Measurements from ENCODE around the gene TBCK.
"Not testable (repeated sequence)": the region's sequence is repeated elsewhere in the genome, so short reads cannot be mapped to it uniquely, and the experiment has no call there.

The TBCK gene

GRCh38 chr4:106172861-106173260 is 143.1 kb downstream of the TBCK start:
- in situ Hi-C loops (cut with HindIII; ENCODE audit: low pct_ligation_motif_present, low pct_unique_long_range_greater_than_20kb, low sequenced_read_pairs) = no loop called here
- DNase-seq = no peak

- DNase-seq = no peak
- in situ Hi-C loops (cut with HindIII; ENCODE audit: low pct_ligation_motif_present, low pct_unique_long_range_greater_than_20kb, low sequenced_read_pairs) = no loop called here
Measured at GRCh38 chr4:106165351-106166010, 150.5 kb downstream of the TBCK start.

DNA sequence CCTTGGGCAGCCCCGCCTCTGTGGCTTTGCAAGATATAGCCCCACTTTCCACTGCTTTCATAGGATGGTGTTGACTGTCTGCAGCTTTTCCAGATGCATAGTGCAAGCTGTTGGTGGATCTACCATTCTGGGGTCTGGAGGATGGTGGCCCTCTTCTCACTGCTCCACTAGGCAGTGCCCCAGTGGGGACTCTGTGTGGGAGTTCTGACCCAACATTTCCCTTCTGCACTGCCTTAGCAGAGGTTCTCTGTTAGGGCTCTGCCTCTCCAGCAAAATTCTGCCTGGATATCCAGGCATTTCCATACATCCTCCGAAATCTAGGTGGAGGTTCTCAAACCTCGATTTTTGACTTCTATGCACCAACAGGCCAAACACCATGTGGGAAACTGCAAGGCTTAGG is 153.7 kb downstream of the TBCK start:
- no peak for DNase-seq
- in situ Hi-C loops (cut with HindIII; ENCODE audit: low pct_ligation_motif_present, low pct_unique_long_range_greater_than_20kb, low sequenced_read_pairs) = no loop called here

DNA sequence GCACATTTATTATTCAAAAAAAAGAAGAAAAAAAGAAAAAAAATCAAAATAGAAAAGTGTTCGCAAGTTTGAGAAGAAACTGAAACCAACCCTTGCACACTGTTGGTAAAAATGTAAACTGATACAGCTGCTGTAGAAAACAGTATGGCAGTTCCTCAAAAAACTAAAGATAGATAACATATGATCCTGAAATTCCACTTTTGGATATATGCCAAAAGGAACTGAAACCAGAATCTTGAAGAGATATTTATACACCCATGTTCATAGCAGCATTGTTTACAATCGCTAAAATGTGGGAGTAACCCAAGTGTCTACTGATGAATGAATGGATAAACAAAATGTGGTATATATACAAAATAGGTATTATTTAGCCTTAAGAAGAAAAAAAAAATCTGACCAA is 155.4 kb downstream of the TBCK start:
- in situ Hi-C loops (cut with HindIII; ENCODE audit: low pct_ligation_motif_present, low pct_unique_long_range_greater_than_20kb, low sequenced_read_pairs) = no loop called here
- no peak for DNase-seq

DNA sequence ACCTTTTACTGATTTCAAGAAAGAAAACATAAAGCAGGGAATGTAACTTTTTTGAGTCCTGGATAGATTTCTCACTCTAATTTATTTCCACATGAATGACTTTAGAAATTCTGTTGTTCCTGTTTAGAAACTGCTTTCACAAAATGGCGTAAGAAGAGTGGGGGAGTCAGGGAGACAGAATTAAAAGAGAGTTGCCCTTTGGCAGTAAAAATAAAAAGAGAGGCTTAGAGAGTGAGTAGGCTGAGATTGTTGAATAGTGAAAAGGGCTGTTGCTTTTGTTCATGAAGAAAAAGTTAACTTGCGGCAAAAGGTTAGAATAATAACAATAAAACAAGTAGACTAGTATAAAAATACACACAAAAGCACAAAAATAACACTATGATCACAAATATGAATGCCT is 166.1 kb downstream of the TBCK start:
- DNase-seq = no peak
- in situ Hi-C loops (cut with HindIII; ENCODE audit: low pct_ligation_motif_present, low pct_unique_long_range_greater_than_20kb, low sequenced_read_pairs) = no loop called here

DNA sequence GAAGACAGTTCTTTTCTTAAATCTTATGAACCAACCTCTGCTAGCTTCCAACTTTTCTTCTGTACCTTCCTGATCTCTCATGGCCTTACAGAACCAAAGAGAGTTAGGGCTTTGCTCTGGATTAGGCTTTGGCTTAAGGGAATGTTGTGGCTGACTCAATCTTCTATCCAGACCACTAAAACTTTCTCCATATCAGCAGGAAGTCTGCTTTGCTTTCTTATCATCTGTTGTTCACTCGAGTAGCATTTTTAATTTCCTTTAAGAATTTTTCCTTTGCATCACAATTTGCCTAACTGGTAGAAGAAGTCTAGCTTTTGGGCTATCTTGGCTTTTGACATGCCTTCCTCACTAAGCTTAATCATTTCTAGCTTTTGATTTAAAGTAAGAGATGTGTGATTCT is 167.0 kb downstream of the TBCK start:
- no peak for DNase-seq
- in situ Hi-C loops (cut with HindIII; ENCODE audit: low pct_ligation_motif_present, low pct_unique_long_range_greater_than_20kb, low sequenced_read_pairs) = no loop called here

DNA sequence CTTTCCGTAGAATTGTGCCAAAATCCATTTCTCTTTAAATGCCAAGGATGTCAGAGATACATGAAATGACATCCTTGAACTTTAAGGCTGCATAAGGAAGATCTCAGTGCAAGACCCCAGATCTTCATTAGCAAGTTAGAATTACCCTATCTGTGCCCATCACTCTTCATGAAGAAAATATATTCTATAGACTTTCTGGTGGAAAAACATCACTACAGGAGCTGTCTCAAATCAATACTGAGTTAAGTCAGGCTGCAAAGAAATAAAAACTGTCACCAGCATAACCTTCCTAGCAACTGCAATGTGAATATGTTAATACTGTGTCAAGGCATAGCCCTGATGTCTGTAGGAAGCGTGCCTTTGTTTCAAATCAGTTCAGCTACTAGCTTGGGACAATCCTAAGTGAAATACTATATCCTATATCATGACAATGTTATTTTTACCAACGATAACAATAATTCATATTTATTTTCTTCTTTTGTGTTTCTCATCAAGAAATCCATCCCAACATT is 173.3 kb downstream of the TBCK start:
- in situ Hi-C loops (cut with HindIII; ENCODE audit: low pct_ligation_motif_present, low pct_unique_long_range_greater_than_20kb, low sequenced_read_pairs) = no loop called here

GRCh38 chr4:106140601-106141000 is 175.4 kb downstream of the TBCK start:
- peak; percentile 38 for DNase-seq
- in situ Hi-C loops (cut with HindIII; ENCODE audit: low pct_ligation_motif_present, low pct_unique_long_range_greater_than_20kb, low sequenced_read_pairs) = no loop called here

More for the DNA sequence above, 173.3 kb downstream of the TBCK start:
- DNase-seq = no peak

DNA sequence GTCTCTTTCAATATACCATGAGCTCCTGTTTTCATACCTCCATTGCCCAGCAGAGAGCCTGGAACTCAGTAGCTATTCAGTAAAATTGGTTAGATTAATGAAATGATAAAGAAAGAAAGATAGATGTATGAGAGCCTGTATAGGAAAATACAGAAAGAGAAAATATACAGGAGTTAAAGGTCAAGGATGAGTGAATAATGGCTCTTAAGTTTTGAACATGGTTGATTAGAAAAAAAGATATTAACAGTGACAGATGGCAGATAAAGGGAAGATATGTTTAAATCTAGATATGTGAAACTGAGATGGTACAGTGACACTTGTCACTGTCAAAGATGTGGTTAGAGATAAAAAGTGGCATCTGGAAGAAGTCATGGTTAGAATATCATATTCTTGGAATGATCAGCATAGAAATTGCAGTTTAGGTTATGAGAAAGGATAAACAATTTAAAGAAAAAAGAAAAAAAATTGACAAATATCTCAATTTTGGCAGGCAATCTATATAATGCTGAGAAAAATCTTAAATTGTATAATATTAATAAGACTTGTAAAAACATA is 179.2 kb downstream of the TBCK start:
- no peak for DNase-seq
- in situ Hi-C loops (cut with HindIII; ENCODE audit: low pct_ligation_motif_present, low pct_unique_long_range_greater_than_20kb, low sequenced_read_pairs) = no loop called here

DNA sequence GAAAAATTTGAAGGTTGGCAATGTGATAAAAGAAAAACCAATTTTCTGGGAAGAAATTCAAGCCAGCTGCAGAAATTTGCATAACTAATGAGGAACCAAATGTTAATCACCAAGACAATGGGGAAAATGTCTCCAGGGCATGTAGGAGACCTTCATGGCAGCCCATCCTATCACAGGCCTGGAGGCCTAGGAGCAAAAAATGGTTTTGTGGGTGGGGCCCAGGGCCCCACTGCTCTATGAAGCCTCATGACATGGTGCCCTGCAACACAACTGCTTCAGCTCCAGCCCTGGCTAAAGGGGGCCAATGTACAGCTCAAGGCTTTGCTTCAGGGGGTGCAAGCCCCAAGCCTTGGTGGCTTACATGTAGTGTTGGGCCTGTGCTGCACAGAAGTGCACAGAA is 184.0 kb downstream of the TBCK start:
- no peak for DNase-seq
- in situ Hi-C loops (cut with HindIII; ENCODE audit: low pct_ligation_motif_present, low pct_unique_long_range_greater_than_20kb, low sequenced_read_pairs) = no loop called here

DNA sequence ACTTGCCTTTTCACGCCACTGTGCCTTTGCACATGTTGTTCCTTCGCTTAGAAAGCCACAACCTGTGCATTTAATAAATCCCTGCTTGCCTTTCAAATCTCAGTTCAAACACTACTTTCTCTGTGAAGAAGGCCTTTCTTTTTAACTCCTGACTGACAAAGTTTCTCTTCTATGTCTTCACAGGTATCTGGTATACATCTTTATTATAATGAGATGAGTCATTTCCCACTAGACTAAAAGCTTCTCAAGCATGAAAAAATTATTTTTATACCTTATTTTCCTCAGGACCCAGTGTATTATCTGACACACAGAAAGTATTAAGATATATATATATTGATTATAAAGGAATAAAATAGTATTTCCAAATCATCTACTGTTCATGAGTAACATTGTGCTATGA is 189.9 kb downstream of the TBCK start:
- no peak for DNase-seq
- in situ Hi-C loops (cut with HindIII; ENCODE audit: low pct_ligation_motif_present, low pct_unique_long_range_greater_than_20kb, low sequenced_read_pairs) = no loop called here

- in situ Hi-C loops (cut with HindIII; ENCODE audit: low pct_ligation_motif_present, low pct_unique_long_range_greater_than_20kb, low sequenced_read_pairs) = not testable (repeated sequence)
Measured at GRCh38 chr4:106119949-106120555, 196.0 kb downstream of the TBCK start.

DNA sequence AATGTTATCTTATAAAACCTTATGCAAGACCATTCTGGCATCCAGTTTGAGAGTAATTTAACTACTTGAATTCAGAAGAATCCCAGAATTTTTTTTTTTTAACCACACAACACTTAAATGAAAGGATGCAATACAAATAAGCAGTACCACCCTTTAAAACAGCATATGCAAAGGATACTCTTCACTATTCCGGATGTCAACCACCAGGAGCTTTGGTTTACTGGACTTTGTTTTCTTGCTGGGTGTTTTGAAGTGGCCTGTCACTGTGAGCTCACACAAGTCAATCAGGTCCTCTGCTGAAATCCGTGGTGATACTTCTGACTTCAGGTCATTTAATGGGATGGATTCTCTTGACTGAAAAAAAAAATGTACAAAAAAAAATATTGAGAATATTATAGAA is 200.0 kb downstream of the TBCK start:
- no peak for DNase-seq
- in situ Hi-C loops (cut with HindIII; ENCODE audit: low pct_ligation_motif_present, low pct_unique_long_range_greater_than_20kb, low sequenced_read_pairs) = no loop called here

More at GRCh38 chr4:106119949-106120555, 196.0 kb downstream of the TBCK start:
- DNase-seq = not testable (repeated sequence)

GRCh38 chr4:106114270-106114669 is 201.7 kb downstream of the TBCK start:
- in situ Hi-C loops (cut with HindIII; ENCODE audit: low pct_ligation_motif_present, low pct_unique_long_range_greater_than_20kb, low sequenced_read_pairs) = no loop called here
- DNase-seq = no peak

- in situ Hi-C loops (cut with HindIII; ENCODE audit: low pct_ligation_motif_present, low pct_unique_long_range_greater_than_20kb, low sequenced_read_pairs); DNase-seq: not testable (repeated sequence)
Measured at GRCh38 chr4:106111778-106112469, 204.1 kb downstream of the TBCK start.

DNA sequence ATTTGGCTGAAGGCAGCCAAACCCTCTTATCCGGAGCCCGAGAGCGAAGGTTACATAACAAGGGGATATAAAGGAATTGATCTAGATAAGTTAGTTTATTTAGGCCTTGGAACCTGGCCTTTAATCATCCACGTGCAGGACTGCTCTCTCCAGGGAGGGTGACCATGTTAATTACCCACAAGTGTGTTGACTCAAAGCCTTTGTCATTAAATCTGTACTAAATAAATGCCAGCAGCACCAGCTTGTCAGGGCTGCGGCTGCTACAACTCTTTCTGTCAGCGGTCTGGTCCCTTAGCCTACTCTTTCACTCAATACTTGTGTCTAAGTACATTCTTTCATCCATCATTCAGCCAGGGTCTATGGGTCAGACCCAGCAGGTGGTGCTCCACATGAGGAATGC is 206.1 kb downstream of the TBCK start:
- DNase-seq = no peak
- in situ Hi-C loops (cut with HindIII; ENCODE audit: low pct_ligation_motif_present, low pct_unique_long_range_greater_than_20kb, low sequenced_read_pairs) = no loop called here

- in situ Hi-C loops (cut with HindIII; ENCODE audit: low pct_ligation_motif_present, low pct_unique_long_range_greater_than_20kb, low sequenced_read_pairs) = no loop called here
- no peak for DNase-seq
Measured at GRCh38 chr4:106105697-106106096, 210.3 kb downstream of the TBCK start.

DNA sequence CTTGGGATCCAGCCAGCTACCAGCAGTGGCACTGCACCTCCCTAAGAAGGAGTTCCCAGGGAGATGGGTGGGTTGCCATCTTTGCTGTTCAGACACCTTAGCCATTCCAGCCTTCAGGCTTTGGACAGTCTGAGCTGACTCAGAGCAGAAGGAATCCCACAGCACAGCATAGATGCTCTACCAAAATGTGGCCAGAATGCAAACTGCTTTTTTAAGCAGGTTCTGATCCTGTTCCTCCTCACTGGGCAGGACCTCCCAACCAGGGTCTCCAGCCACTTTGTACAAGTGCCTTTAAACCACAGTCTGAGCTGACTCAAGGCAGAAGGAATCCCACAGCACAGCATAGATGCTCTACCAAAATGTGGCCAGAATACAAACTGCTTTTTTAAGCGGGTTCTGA is 211.7 kb downstream of the TBCK start:
- in situ Hi-C loops (cut with HindIII; ENCODE audit: low pct_ligation_motif_present, low pct_unique_long_range_greater_than_20kb, low sequenced_read_pairs) = no loop called here
- no peak for DNase-seq

- no peak for DNase-seq
- in situ Hi-C loops (cut with HindIII; ENCODE audit: low pct_ligation_motif_present, low pct_unique_long_range_greater_than_20kb, low sequenced_read_pairs) = no loop called here
Measured at GRCh38 chr4:106096454-106096853, 219.6 kb downstream of the TBCK start.

Data from ACHN (cell line).